DMS79 treated with DMSO at 0.1 percent for 48 hours (cell line): ENCODE measurements around the gene DNMT3B.
"Not testable (repeated sequence)": the region's sequence is repeated elsewhere in the genome, so short reads cannot be mapped to it uniquely, and the experiment has no call there.

Source experiments
- DNase-seq: peaks from one replicate; lab custom pipeline; 2025; lab: John Stamatoyannopoulos, UW

Gene DNMT3B

DNA sequence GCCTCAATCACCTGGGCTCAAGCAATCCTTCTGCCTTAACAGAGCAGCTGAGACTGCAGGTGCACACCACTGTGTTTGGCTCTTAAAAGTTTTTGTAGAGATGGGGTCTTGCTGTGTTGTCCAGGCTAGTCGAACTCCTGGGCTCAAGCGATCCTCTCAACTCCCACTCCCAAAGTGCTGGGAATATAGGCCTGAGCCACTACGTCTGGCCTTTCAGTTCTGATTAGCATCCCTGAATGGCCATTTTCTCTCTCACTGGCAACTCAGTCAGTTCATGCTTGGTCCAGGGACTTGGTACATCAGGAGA is 28.5 kb downstream of the DNMT3B start:
- no peak for DNase-seq

DNA sequence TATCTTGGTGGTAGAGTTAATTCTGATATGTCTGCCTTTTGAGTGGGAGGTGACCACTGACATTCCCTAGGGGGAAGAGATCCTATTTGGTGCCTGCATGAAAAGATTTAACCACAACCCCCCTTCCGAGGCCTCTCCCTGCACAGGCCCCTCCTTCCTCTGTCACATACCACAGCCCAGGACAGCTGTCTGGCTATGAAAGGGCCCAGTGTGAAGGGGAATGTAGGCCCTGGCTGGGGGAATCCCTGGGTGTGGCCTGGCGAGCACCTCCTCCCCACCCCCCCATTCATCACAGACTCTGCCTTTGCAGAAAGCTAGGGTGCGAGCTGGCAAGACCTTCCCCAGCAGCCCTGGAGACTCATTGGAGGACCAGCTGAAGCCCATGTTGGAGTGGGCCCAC is 30.1 kb downstream of the DNMT3B start:
- DNase-seq, result no peak

DNA sequence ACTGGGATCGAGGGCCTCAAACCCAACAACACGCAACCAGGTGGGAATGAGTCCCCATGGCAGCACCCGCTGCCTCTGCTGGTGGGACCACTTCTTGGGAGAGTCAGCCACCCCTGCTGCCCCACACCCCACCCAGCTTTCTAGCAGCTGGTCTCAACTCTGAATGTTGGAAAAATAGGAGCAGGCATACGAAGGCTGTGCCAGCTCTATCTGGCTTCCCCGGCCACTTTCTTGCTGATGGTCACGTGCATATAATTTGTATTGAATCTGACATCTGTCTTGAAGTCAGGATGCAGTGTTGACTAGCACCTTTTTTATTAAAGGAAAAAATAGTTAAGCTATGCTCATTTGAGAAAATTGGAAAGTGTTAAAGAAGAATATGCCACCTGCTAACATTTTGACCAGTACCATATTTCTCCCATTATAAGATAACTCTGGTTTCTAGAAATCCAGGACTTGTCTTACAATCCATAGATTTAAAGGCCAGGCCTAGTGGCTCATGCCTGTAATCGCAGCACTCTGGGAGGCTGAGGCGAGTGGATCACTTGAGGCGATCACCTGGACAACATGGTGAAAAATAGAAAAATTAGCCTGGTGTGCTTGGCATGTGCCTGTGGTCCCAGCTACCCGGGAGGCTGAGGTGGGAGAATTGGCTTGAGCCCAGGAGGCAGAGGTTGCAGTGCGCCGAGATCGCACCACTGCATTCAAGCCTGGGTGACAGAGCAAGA is 30.7 kb downstream of the DNMT3B start:
- DNase-seq, result no peak

DNA sequence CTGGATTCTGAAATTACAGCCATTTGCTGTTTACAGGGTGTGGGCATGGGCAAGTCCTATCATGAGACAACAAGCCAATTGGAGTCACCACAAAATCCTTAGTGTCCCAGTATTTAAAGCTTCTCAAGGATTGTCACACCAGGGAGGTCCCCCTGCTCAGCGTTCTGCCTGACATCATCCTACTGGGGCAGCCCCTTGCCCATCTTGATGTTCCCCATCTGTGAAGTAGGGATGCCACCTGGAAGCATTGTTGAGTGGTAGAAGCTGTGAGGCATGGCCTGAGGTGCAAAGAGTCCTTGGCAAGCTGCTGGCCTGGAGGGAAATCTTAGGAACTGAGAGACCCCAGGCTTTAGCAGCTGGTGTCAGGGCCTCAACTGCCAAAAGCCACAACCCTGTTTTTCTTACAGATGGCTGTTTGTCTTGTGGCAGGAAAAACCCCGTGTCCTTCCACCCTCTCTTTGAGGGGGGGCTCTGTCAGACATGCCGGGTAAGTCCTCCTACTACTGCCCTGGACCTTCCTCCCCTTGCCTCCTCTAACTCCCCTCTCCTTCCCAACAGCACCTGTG is 34.3 kb downstream of the DNMT3B start:
- no peak for DNase-seq

DNA sequence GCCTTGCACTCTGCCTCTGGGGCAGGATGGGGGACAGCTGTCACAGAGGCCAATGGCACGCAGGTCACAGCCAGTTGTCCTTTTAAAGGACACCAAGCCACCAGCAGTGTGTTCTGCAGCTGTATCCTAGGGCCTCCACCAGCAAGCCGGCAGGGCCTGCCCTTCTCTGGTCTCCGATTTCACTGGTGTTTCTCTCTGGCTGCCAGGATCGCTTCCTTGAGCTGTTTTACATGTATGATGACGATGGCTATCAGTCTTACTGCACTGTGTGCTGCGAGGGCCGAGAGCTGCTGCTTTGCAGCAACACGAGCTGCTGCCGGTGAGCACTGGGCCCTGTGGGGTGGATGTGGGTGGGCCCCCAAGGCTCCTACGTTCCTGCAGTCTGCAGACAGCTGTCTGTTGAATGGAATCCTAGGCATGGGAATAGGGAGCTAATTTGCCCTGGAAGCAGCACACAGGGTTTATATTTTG is 34.8 kb downstream of the DNMT3B start:
- no peak for DNase-seq

DNA sequence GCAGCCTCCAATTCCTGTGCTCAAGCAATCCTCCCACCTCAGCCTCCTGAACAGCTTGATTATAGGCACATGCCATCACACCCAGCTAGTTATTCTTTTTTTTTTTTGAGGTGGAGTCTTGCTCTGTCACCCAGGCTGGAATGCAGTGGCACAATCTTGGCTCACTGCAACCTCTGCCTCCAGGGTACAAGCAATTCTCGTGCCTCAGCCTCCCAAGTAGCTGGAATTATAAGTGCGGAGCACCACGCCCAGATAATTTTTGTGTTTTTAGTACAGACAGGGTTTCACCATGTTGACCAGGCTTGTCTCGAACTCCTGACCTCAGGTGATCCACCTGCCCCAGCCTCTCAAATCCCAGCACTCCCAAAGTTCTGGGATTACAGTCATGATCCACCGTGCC is 35.4 kb downstream of the DNMT3B start:
- DNase-seq, result not testable (repeated sequence)

DNA sequence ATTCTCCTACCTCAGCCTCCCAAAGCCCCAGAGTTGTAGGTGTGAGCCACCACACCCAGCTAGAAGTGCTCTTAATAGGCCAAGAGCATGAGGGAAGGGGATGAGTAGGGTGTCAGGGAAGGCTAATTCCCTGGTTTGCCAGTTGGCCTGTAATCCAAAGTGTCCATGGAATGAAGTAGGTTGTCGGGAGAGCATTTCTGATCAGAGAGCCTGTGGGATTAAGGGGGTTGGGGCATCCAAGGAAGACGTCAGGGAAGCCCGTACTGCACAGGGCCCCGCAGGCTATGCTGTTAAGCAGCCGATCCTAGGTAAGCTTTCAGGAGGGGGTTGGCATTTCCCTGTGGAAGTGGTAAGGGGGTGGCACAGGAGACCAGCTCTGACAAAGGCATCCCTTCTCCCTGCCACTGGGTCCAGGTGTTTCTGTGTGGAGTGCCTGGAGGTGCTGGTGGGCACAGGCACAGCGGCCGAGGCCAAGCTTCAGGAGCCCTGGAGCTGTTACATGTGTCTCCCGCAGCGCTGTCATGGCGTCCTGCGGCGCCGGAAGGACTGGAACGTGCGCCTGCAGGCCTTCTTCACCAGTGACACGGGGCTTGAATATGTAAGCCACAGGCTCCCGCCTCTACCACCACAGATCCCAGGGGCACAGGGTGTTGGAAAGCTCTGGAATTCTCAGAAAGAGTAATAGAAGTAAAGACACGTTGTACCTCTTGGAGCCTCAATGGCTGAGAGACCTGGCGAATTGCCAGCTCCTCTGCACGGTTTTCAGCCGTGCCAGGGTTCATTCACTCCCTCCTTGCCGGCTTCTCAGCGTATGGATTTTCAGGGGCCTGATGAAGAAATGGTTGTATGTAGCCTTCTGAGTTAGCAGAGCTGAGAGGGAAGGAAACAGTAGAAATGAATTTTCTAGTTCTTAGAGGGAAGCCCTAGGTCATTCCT is 36.1 kb downstream of the DNMT3B start:
- DNase-seq, result peak; percentile 74

DNA sequence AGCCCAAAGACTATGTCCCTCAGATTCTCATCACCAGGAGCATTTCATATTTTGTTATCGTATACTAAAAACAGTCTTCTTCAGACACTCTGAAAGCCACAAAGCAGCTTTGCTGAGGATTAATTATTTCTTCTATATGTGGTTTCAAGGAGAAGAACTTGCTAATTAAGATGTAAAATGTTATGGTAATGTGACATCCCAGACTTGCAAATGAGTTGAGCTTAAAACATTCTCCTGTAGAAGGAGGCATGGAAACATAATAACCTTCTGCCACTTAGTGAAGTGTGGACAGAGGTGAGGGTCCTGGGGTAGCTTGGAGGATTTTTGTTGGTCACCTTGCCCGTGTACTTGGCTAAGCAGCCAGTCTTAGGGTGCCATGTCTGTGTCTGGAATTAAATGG is 40.9 kb downstream of the DNMT3B start:
- no peak for DNase-seq

DNA sequence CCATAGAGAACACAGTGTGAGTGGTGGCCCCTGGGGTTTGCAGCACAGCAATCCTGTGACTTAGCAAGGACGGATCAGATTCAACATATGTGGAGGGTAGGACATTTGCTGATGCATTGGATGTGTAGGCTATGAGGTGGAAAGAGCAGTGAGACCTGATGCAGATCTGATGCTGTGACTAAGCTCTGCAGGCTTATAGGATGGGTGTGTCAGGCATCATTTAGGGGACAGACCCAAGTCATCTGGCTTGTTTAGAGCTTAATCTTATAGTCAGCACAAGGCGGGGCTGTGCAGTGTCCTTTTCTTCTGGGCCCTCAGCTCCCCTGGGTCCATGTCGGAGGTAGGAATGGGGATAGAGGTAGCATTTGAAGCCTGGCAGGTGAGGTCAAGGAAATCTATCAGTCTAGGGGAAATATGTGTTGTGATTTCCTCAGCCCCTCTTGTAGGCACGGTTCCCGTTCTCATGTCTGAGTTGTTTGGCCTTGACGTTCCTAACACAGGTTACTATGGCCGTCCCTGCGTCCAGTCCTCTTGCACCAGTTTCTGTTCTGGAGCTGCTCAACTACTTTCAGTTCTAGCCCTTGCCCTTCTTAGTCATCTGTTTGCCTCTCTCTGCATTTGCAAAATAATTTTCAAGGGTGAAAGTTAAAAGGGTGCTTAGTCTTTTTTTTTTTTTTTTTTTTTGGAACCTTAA is 42.0 kb downstream of the DNMT3B start:
- no peak for DNase-seq

DNA sequence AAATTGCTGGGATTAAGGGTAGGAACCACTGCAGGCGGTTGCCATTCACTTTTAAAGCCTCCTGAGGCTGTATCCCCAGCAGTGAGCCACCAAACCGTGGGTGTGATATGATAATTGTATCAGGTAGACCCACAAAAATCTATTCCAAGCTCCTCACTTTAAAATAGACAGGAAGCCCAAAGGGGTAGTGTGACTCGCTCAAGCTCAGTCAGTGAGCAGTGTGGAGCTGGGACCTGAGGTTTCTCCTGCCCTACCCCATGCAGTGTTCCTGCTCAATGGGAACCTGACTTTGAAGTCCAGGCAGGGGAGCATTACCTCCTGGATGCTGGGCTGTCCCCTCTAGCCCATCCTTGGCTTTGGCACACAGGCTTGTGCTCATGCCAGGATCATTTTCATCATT is 42.6 kb downstream of the DNMT3B start:
- no peak for DNase-seq

DNA sequence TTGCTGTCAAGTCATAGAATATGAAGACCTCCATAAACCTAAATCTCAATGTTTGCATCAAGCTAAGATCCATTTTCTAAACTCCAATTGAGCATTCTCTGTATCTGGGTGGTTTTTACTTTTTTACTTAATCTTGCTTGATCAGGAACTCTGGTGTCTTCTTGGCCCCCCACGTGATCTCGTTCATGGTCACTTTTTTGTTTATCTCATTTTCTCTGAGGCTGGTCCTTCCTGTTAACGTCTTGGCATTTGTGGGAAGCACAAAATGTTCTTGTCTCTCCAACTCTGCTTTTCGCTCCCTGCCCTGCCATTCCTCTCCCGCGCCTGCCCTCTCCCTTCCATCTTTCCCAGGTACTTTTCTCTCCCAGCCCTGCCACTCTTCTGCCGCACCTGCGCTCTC is 43.5 kb downstream of the DNMT3B start:
- no peak for DNase-seq

DNA sequence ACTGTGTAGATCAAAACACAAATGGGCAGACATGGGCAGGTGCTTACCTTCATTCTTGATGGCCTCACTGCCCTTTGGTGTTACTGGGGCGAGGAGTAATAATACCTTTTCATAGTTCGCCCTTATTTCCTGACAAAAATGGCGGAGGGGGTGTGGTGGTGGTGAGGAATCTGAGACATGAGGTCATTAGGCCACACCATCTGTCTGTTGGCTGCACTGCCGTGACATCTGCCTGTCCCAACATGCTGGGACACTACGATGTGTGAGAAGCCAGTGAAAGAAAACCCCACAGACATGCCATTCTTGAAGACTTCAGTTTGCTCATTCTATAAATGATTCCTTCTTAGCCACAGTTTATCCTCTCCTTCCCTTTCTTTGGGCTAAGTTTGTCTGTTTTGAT is 44.2 kb downstream of the DNMT3B start:
- DNase-seq, result no peak

DNA sequence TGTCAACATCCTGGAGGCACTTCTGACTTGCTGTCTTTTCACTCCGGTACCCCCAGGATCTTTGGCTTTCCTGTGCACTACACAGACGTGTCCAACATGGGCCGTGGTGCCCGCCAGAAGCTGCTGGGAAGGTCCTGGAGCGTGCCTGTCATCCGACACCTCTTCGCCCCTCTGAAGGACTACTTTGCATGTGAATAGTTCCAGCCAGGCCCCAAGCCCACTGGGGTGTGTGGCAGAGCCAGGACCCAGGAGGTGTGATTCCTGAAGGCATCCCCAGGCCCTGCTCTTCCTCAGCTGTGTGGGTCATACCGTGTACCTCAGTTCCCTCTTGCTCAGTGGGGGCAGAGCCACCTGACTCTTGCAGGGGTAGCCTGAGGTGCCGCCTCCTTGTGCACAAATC is 45.5 kb downstream of the DNMT3B start:
- peak; percentile 3 for DNase-seq

DNA sequence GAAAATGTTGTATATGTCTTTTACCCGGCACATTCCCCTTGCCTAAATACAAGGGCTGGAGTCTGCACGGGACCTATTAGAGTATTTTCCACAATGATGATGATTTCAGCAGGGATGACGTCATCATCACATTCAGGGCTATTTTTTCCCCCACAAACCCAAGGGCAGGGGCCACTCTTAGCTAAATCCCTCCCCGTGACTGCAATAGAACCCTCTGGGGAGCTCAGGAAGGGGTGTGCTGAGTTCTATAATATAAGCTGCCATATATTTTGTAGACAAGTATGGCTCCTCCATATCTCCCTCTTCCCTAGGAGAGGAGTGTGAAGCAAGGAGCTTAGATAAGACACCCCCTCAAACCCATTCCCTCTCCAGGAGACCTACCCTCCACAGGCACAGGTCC is 46.3 kb downstream of the DNMT3B start:
- no peak for DNase-seq

DNA sequence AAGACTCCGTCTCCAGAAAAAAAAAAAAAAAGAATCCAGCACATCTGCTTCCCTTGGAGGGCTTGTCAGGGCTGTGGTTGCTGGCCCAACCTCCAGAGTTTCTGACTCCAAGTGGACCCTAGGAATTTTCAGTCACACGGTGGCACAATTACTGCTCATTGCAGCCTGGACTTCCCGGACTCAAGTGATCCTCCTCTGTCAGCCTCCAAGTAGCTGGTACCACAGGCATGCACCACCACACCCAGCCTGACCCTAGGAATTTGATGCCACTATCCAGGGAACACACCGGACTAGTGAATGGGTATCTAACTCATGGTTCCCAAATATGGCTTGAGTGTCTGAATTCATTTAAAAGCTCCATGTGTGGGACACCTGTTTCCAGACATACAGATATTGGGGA is 47.7 kb downstream of the DNMT3B start:
- no peak for DNase-seq

DNA sequence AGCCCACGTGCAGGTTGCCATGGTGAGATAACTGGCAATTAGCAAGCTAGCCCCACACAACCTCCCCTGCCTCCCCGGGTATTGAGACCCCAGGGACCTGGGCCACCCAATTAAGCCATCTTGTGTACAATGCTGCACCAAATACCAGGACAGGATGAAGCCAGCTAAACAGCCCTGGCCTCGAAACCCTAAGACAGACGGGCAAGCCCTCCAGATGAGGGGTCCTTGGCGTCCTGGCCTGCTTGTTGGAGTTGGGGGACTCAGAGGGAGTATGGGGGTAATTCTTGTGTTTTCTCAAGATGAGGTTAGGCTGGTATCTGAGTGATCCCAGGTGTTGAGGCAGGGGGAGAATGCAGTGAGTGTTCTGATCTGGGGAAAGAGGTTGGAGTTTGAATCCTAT is 48.8 kb downstream of the DNMT3B start:
- DNase-seq, result no peak

DNA sequence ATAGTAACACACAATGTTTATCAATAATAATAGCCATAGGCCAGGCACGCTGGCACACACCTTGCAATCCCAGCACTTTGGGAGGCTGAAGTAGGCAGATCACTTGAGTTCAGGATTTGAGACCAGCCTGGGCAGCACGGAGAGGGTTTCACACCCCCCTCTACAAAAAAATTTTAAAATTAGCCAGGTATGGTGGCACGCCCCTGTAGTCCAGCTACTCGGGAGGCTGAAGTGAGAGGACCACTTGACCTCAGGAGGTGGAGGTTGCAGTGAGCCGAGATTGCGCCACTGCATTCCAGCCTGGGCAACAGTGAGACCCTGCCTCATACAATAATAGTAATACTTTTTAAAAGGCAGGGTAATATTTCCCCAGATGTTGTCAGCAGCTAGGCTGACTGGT is 49.7 kb downstream of the DNMT3B start:
- DNase-seq, result no peak

DNA sequence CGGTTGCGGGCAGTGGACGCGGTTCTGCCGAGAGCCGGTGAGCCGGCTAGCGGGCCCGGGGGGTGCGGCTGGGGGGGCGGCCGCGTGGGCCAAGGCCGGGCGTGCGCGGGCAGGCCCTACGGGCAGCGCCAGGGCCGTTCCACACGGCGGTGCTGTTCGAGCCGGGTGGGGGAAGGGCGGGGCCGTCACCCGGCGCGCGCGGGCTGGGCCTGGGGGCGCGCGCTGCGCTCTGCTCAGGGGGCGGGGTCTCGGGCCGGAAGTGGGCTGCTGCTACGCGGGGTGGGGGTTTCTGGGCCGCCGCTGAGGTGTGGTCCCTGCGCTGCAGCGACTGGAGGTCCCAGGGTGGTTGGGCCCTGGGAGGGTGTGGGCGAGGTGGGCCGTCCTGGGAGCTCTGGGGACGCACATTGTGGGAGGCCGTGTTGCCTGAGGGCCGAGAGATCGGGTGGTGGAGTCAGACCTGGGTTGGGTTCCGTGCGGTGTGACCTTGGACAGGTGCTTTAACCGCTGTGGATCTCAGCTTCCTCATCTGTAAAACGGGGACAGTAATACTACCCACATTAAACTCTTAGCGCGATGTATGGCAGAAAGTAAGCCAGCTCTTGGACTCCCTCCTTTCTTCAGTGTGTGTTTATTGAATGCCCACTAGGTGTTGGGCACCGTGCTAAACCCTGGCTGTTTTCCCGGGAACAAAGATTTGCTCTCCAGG is 58.0 kb downstream of the DNMT3B start:
- DNase-seq, result peak; percentile 28

DNA sequence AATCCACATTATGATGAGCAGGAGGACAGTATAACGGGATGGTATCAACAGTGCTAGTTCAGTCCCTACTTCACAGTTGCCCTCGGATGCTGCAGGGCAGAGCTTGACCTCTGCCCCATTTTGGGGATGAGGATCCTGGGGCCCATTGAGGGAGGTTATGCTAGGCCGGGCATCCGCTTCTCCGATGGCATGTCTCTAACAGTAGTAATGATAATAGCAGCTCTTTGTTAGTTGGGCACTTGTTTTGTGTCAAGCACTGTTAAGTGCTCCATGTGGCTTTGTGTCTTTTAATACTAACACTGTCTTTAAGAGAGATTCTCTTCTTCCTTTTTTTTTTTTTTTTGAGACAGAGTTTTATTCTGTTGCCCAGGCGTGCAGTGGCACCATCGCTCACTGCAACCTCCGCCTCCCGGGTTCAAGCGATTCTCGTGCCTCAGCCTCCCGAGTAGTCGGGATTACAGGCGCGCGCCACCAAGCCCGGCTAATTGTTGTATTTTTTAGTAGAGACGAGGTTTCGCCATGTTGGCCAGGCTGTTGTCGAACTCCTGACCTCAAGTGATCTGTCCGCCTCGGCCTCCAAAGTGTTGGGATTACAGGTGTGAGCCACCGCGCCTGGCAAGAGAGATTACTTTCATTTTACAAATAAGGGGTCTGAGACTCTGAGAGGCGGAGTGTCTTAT is 58.7 kb downstream of the DNMT3B start:
- no peak for DNase-seq

DNA sequence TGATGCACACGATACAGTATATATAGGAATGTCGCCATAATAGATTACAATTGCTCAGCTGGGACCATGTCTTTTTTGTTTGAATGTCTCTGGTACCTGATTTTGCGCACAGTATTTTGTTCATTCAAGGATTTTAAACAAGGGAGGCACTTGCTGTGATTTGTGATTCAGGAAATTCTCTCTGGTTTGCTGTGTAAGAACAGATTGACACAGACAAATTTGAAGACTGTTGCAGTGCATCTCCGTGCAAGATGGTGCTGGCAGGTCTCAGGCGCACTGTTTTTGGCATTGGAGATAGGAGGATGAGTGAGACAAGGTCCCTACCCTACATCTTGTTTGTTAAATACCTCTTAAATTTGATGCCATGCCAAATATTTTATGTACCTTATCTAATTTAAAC is 60.0 kb downstream of the DNMT3B start:
- no peak for DNase-seq

DNA sequence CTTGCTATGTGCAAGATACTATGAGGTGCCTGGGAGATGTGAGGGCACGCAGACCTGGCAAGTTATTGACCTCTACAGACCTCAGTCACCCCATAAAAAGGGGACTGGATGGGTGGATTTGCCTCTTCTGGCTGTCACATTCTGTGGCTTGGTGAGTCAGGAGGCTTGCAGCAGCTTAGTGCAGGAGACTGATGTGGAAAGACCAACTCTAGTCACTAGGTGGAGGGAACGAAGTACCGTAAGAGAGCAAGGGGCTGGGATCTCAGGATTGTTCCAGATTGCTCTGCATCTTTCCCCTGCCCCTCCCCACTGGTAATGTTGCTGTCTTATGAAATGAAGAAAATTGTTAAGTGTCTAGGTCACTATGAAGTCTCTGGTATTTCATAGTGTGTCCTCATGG is 60.9 kb downstream of the DNMT3B start:
- DNase-seq, result no peak
